ENCODE data around the gene TULP1. TPM values are rescaled to one million over a fixed set of nuclear protein-coding genes. Genes with fewer than 3 reads are reported as not detected.

TULP1 gene
- total and polyA plus RNA-seq, 4 donors = not detected

- no peak for DNase-seq (ENCODE audit: low spot score)
- Histone ChIP-seq H3K4me1 (ENCODE audit: control insufficient read depth in 4 of 4, insufficient read depth in 4 of 4, low read length in 3 of 4) (peaks cover 0 to 13% (median 9%) of the 10 kb centered on the region in 4 donors), H3K36me3 (ENCODE audit: control insufficient read depth in 4 of 4, insufficient read depth in 3 of 4, low read depth in 1 of 4, low read length in 3 of 4) (peaks cover 3 to 38% (median 6%) of the 10 kb centered on the region in 4 donors), H3K9ac (ENCODE audit: low read depth in 1 of 2, low read length in 2 of 2) (no peak overlapping the region), H3K27ac (ENCODE audit: low read depth in 1 of 2, low read length in 2 of 2) (no peak overlapping the region), H3K27me3 (ENCODE audit: control insufficient read depth in 4 of 4, insufficient read depth in 4 of 4, low read length in 3 of 4) (no peaks in the 10 kb centered on the region), H3K9me3 (ENCODE audit: control insufficient read depth in 4 of 4, low read length in 3 of 4) (no peaks in the 10 kb centered on the region), H3K4me3 (ENCODE audit: low read depth in 1 of 3, low read length in 3 of 3) (no peak overlapping the region)
- TF ChIP-seq TAF1 (conservative IDR thresholded peaks at IDR 0.05) (no peak), RAD21 (IDR thresholded peaks at IDR 0.05) (no peak), FOXA1 (IDR thresholded peaks at IDR 0.05) (no peak), RXRA (IDR thresholded peaks at IDR 0.05) (no peak), EGR1 (IDR thresholded peaks at IDR 0.05; ENCODE audit: low read depth in 2 of 2) (no peak), JUND (IDR thresholded peaks at IDR 0.05) (no peak), HNF4A (conservative IDR thresholded peaks at IDR 0.05) (no peak)
- TF ChIP-seq, protein P1, sequence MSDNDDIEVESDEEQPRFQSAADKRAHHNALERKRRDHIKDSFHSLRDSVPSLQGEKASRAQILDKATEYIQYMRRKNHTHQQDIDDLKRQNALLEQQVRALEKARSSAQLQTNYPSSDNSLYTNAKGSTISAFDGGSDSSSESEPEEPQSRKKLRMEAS (IDR thresholded peaks at IDR 0.05) = no peak
- TF ChIP-seq, protein P2, sequence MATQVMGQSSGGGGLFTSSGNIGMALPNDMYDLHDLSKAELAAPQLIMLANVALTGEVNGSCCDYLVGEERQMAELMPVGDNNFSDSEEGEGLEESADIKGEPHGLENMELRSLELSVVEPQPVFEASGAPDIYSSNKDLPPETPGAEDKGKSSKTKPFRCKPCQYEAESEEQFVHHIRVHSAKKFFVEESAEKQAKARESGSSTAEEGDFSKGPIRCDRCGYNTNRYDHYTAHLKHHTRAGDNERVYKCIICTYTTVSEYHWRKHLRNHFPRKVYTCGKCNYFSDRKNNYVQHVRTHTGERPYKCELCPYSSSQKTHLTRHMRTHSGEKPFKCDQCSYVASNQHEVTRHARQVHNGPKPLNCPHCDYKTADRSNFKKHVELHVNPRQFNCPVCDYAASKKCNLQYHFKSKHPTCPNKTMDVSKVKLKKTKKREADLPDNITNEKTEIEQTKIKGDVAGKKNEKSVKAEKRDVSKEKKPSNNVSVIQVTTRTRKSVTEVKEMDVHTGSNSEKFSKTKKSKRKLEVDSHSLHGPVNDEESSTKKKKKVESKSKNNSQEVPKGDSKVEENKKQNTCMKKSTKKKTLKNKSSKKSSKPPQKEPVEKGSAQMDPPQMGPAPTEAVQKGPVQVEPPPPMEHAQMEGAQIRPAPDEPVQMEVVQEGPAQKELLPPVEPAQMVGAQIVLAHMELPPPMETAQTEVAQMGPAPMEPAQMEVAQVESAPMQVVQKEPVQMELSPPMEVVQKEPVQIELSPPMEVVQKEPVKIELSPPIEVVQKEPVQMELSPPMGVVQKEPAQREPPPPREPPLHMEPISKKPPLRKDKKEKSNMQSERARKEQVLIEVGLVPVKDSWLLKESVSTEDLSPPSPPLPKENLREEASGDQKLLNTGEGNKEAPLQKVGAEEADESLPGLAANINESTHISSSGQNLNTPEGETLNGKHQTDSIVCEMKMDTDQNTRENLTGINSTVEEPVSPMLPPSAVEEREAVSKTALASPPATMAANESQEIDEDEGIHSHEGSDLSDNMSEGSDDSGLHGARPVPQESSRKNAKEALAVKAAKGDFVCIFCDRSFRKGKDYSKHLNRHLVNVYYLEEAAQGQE (IDR thresholded peaks at IDR 0.05) = no peak
- TF ChIP-seq, protein P3, sequence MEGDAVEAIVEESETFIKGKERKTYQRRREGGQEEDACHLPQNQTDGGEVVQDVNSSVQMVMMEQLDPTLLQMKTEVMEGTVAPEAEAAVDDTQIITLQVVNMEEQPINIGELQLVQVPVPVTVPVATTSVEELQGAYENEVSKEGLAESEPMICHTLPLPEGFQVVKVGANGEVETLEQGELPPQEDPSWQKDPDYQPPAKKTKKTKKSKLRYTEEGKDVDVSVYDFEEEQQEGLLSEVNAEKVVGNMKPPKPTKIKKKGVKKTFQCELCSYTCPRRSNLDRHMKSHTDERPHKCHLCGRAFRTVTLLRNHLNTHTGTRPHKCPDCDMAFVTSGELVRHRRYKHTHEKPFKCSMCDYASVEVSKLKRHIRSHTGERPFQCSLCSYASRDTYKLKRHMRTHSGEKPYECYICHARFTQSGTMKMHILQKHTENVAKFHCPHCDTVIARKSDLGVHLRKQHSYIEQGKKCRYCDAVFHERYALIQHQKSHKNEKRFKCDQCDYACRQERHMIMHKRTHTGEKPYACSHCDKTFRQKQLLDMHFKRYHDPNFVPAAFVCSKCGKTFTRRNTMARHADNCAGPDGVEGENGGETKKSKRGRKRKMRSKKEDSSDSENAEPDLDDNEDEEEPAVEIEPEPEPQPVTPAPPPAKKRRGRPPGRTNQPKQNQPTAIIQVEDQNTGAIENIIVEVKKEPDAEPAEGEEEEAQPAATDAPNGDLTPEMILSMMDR (IDR thresholded peaks at IDR 0.05; ENCODE audit: low read depth, low read length, missing input control) = no peak
- TF ChIP-seq, protein P4, sequence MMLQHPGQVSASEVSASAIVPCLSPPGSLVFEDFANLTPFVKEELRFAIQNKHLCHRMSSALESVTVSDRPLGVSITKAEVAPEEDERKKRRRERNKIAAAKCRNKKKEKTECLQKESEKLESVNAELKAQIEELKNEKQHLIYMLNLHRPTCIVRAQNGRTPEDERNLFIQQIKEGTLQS (IDR thresholded peaks at IDR 0.05) = no peak
- WGBS = 88% methylated on average over 8 of the region's 8 CpGs
These were observed 35.7 kb downstream of the TULP1 start for GRCh38 chr6:35477028-35477427.

GRCh38 chr6:35476004-35476403 lies 36.7 kb downstream of the TULP1 start:
- WGBS = 90% methylated on average over 14 of the region's 14 CpGs
- Histone ChIP-seq H3K4me1 (ENCODE audit: control insufficient read depth in 4 of 4, insufficient read depth in 4 of 4, low read length in 3 of 4) (peaks cover 0 to 8% (median 8%) of the 10 kb centered on the region in 4 donors), H3K27ac (ENCODE audit: low read depth in 1 of 2, low read length in 2 of 2) (no peak overlapping the region), H3K9ac (ENCODE audit: low read depth in 1 of 2, low read length in 2 of 2) (no peak overlapping the region), H3K9me3 (ENCODE audit: control insufficient read depth in 4 of 4, low read length in 3 of 4) (no peaks in the 10 kb centered on the region), H3K36me3 (ENCODE audit: control insufficient read depth in 4 of 4, insufficient read depth in 3 of 4, low read depth in 1 of 4, low read length in 3 of 4) (peaks cover 5 to 45% (median 11%) of the 10 kb centered on the region in 4 donors), H3K4me3 (ENCODE audit: low read depth in 1 of 3, low read length in 3 of 3) (no peak overlapping the region), H3K27me3 (ENCODE audit: control insufficient read depth in 4 of 4, insufficient read depth in 4 of 4, low read length in 3 of 4) (no peaks in the 10 kb centered on the region)
- no peak for TF ChIP-seq JUND (IDR thresholded peaks at IDR 0.05)
- TF ChIP-seq, protein P2 (IDR thresholded peaks at IDR 0.05) = no peak
- DNase-seq (ENCODE audit: low spot score) = no peak
